Coronary artery (tissue), 2 donors: ENCODE results near the gene TMTC1.
"Not testable (repeated sequence)": the region's sequence is repeated elsewhere in the genome, so short reads cannot be mapped to it uniquely, and the experiment has no call there.

Experiments used
- DNase-seq: peaks from one replicate; pipeline ENCODE4 v3.0.0-alpha.2; 2017; ENCODE audit warnings: low spot score
- H3K27ac ChIP-seq, 2 donors: fragments of 200-600 bp; sonication (generic); one replicate each; pipeline ENCODE4 v1.5.1; 2016 to 2019
- H3K4me3 ChIP-seq: fragments of 200-600 bp; sonication (generic); 2 replicates; pipeline ENCODE4 v1.5.1; 2016; ENCODE audit warnings: mild to moderate bottlenecking, moderate library complexity
- TF ChIP-seq, protein P1 (sequence below): fragments of 200-600 bp; sonication (generic); IDR thresholded peaks from one replicate; pipeline ENCODE4 v1.5.1; 2019; ENCODE audit warnings: antibody characterized with exemption

The TMTC1 gene

DNA sequence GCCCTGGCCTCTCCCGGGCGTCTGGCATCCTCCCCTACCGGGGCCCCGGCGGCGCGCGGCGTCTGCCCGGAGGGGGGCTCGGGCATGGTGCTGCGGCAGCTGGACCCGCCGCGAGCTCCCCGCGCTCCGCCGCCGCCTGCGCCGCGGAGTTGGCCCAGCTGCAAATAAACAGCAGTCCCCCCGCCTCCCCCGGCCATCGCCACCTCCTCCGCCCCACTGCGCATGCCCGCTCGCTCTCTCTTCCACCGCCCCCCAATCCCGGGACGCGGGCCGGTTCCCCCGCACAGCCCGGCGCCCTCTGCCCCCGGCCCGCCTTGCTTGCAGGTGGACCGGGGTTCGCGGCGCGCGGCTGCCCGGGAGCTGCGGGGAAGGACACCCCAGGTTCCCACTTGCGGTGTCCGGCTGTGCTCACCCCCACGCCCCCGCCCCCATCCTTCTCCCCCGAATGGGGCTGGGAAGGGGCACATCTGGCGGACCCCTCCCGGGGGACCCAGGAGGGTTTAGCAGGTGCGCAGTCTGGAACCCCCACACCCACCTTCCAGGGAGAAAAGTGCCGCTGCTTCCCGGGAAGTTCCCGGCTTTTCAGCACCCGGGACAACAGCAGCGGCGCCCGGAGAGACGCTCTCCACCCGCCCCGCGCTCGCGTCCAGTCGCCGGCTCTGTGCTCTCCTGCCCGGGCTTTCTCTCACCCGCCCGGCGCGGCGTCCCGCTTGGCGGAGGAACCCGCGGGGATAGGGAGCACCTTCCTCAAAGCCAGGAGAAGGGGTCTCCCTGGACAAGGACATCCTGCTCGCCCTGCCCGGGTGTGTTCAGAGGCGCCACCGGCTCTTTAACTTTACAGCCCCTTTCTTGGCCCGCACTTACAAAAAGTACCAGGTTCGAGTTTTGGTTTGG, at the start of gene TMTC1:
TSS of gene TMTC1 (minus strand) at position 170 of the 894 bp plus-strand sequence. CDS start 191 bp downstream, outside the sequence.
- Histone ChIP-seq H3K27ac (peak within 1 kb of the TSS; percentile 84 to 86), H3K4me3 (peak within 1 kb of the TSS; percentile 90)
- TF ChIP-seq, protein P1, sequence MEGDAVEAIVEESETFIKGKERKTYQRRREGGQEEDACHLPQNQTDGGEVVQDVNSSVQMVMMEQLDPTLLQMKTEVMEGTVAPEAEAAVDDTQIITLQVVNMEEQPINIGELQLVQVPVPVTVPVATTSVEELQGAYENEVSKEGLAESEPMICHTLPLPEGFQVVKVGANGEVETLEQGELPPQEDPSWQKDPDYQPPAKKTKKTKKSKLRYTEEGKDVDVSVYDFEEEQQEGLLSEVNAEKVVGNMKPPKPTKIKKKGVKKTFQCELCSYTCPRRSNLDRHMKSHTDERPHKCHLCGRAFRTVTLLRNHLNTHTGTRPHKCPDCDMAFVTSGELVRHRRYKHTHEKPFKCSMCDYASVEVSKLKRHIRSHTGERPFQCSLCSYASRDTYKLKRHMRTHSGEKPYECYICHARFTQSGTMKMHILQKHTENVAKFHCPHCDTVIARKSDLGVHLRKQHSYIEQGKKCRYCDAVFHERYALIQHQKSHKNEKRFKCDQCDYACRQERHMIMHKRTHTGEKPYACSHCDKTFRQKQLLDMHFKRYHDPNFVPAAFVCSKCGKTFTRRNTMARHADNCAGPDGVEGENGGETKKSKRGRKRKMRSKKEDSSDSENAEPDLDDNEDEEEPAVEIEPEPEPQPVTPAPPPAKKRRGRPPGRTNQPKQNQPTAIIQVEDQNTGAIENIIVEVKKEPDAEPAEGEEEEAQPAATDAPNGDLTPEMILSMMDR: no peak
- peak; percentile 78 for DNase-seq

DNA sequence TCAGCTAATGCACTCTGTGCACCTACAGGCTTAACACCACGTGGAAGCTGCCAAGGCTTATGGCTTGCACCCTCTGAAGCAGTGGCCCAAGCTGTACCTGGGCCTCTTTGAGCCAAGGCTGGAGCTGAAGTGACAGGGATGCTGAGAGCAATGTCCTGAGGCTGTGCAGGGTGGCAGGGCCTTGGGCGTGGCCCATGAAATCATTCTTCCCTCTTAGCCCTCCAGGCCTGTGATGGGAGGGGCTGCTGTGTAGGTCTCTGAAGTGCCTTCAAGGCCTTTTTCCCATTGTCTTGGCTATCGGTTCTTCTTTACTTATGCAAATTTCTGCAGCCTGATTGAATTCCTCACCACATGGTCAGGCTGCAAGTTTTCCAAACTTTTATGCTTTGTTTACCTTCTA, 47.4 kb upstream of the TMTC1 start:
- no peak for DNase-seq
- Histone ChIP-seq H3K27ac (no peak overlapping the region), H3K4me3 (no peak overlapping the region)
- TF ChIP-seq, protein P1: no peak

DNA sequence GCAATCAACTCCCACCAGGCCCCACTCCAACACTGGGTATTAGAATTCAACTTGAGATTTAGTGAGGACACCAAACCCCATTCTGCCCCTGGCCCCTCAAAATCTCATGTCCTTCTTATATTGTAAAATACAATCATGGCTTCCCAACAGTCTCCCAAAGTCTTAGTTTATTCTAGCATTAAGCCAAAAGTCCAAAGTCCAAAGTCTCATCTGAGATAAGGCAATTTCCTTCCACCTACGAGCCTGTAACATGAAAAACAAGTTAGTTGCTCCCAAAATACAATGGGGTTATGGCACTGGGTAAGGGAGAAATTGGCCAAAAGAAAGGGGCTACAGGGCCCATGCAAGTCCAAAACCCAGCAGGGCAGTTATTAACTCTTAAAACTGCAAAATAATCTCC, 46.6 kb upstream of the TMTC1 start:
- no peak for DNase-seq
- Histone ChIP-seq H3K4me3 (no peak overlapping the region), H3K27ac (no peak overlapping the region)
- TF ChIP-seq, protein P1: no peak

DNA sequence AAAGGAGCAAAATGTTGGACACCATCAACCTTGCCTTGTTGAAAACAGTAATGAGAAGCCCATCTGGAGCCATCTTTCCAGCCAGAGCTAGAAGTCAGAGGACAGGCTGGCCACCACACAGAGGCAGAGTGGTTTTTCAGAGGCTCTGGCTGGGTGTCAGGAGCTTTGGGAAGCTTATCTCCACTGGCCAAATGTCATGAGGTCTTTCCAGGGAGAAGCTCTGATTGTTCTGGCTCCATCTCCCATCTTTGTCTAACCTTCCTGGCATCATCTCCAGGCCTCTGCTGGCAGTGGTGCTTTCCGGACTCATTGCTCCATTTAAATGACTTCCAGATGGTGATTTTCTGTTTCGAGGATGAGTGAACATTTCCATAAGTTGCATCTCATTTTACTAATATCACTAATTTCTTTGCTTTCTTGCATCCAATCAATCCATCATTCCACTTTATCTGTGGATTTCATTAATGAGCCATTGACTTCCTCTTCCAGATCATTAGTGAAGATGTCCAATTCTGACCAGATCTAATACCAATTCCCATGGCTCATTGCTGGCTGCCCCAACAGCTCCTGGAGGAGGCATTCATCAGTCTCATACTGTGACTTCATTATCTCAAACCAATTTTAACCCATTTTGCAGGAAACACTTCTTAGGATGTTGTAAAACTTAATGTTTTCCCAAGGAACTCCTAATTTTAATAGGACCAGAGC, 35.3 kb upstream of the TMTC1 start:
- no peak for DNase-seq
- TF ChIP-seq, protein P1: no peak
- Histone ChIP-seq H3K4me3 (no peak overlapping the region), H3K27ac (no peak overlapping the region)

DNA sequence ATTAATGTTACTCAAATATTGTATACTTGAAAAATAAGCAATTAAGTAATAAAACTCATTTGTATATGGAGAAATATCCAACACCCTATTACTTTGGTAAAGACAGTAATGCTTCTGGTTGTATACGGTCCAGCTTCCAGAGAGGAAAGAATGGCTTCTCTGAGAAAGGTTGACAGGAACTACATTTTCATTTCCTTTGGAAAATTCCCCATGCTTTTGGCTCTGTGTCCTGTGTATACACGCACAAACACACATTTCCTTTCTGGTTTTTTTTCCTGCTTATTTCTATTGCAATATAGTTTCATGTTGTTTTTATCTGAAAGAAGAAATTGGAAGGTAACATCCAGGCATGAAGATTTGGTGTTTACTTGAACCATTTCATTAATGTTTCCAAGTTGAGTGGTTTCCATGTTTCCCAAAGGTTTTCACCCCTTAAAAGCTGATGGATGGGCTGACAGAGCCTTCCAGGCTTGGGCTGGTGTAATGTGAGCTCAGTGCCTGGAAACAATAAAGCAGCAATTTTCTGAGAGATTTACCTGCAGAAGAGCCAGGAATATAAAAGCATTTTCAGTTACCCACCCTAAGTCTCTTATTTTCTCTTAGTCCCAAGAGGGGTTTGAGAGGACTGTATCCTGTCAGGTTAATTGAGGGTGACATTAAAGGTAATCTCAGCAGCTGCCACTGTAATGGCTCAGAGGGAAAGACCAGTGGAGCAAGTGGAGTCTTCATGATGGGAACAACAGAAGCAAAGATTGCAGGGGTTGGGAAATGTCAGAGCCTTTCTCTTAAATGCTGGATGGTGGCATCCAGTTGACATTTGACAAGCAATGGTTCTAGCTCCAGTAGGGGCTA, 33.4 kb upstream of the TMTC1 start:
- DNase-seq: no peak
- Histone ChIP-seq H3K27ac (no peak overlapping the region), H3K4me3 (no peak overlapping the region)
- TF ChIP-seq, protein P1: no peak

DNA sequence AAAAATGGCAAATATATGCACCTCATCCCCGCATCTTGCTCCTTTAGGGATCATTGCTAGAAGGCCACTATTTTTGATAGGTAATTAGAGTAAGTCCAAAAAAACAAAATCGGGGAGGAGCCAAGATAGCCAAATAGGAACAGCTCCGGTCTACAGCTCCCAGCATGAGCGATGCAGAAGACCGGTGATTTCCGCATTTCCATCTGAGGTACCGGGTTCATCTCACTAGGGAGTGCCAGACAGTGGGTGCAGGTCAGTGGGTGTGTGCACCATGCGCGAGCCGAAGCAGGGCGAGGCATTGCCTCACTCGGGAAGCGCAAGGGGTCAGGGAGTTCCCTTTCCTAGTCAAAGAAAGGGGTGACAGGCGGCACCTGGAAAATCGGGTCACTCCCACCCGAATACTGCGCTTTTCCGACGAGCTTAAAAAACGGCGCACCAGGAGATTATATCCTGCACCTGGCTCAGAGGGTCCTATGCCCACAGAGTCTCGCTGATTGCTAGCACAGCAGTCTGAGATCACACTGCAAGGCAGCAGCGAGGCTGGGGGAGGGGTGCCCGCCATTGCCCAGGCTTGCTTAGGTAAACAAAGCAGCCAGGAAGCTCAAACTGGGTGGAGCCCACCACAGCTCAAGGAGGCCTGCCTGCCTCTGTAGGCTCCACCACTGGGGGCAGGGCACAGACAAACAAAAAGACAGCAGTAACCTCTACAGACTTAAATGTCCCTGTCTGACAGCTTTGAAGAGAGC, 26.0 kb upstream of the TMTC1 start:
- not testable (repeated sequence) for H3K27ac ChIP-seq, H3K4me3 ChIP-seq, DNase-seq
